ENCODE measurements around the gene CPEB3.

- TF ChIP-seq CTCF (conservative IDR thresholded peaks at IDR 0.05; ENCODE audit: low read depth, low read length): no peak
- no peak for TF ChIP-seq EZH2 (IDR thresholded peaks at IDR 0.05; ENCODE audit: borderline replicate concordance, low read depth, low read length, poor library complexity, severe bottlenecking)
These were observed 7.6 kb upstream of the CPEB3 start for GRCh38 chr10:92298487-92298886.
